ENCODE results near the gene CHST11. TPM values are rescaled to one million over a fixed set of nuclear protein-coding genes. Genes with fewer than 3 reads are reported as not detected.

CHST11 gene
- total and polyA plus RNA-seq, 2 donors from 2014 or later, result 2.0 to 23.3 TPM

DNA sequence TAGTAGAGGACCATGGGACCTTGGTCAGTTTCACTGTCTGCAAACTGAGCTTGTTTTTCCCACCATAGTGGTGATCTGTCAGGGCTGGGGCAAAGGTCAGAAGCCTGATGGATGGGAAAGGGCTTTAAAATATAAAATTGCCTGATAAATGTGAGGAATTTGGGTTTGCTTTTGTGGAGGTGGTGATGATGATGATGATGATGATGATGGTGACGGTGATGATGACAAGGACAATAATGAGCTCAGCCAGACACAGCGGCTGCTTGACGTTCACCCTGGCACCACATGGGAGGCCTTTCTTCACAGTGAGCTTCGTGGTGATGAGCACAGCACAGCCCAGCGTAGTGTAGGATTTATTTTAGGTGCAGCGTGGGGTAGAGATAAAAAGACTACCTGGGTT is 257.6 kb downstream of the CHST11 start:
- no peak overlapping the region for H3K9ac ChIP-seq (ENCODE audit: low read length in 3 of 3)
- no peak for TF ChIP-seq CTCF (IDR thresholded peaks at IDR 0.05; ENCODE audit: borderline replicate concordance, extremely low read depth, insufficient read depth)
- no peaks in the 10 kb centered on the region for H3K27me3 ChIP-seq (ENCODE audit: control insufficient read depth, insufficient read depth, low read length)
- FAIRE-seq, result no peak
- DNase-seq, result no peak
- no peak overlapping the region for H3K27ac ChIP-seq (ENCODE audit: low read depth in 2 of 2, low read length in 2 of 2)
- H3K4me1 ChIP-seq (ENCODE audit: control insufficient read depth in 2 of 3, insufficient read depth in 2 of 3, low read depth in 1 of 3, low read length in 3 of 3), result no peaks in the 10 kb centered on the region
- intact Hi-C loops (cut with DNase I), result no loop called here
- no peaks in the 10 kb centered on the region for H3K36me3 ChIP-seq (ENCODE audit: control insufficient read depth in 2 of 3, insufficient read depth in 3 of 3, low read length in 3 of 3)
- H3K9me3 ChIP-seq (ENCODE audit: control insufficient read depth in 2 of 3, insufficient read depth in 1 of 3, low read length in 3 of 3), result no peaks in the 10 kb centered on the region
- H3K4me3 ChIP-seq (ENCODE audit: low read length in 3 of 3), result no peak overlapping the region

GRCh38 chr12:104716172-104716571 is 259.4 kb downstream of the CHST11 start:
- DNase-seq (no peak), FAIRE-seq (no peak)
- Histone ChIP-seq H3K4me3 (ENCODE audit: low read length in 3 of 3) (no peak overlapping the region), H3K9me3 (ENCODE audit: control insufficient read depth in 2 of 3, insufficient read depth in 1 of 3, low read length in 3 of 3) (no peaks in the 10 kb centered on the region), H3K4me1 (ENCODE audit: control insufficient read depth in 2 of 3, insufficient read depth in 2 of 3, low read depth in 1 of 3, low read length in 3 of 3) (peaks cover 0 to 2% (median 0%) of the 10 kb centered on the region in 3 donors), H3K9ac (ENCODE audit: low read length in 3 of 3) (no peak overlapping the region), H3K27ac (ENCODE audit: low read depth in 2 of 2, low read length in 2 of 2) (no peak overlapping the region), H3K36me3 (ENCODE audit: control insufficient read depth in 2 of 3, insufficient read depth in 3 of 3, low read length in 3 of 3) (no peaks in the 10 kb centered on the region), H3K27me3 (ENCODE audit: control insufficient read depth, insufficient read depth, low read length) (no peaks in the 10 kb centered on the region)
- intact Hi-C loops (cut with DNase I), result no loop called here
- TF ChIP-seq CTCF (IDR thresholded peaks at IDR 0.05; ENCODE audit: borderline replicate concordance, extremely low read depth, insufficient read depth), result no peak

DNA sequence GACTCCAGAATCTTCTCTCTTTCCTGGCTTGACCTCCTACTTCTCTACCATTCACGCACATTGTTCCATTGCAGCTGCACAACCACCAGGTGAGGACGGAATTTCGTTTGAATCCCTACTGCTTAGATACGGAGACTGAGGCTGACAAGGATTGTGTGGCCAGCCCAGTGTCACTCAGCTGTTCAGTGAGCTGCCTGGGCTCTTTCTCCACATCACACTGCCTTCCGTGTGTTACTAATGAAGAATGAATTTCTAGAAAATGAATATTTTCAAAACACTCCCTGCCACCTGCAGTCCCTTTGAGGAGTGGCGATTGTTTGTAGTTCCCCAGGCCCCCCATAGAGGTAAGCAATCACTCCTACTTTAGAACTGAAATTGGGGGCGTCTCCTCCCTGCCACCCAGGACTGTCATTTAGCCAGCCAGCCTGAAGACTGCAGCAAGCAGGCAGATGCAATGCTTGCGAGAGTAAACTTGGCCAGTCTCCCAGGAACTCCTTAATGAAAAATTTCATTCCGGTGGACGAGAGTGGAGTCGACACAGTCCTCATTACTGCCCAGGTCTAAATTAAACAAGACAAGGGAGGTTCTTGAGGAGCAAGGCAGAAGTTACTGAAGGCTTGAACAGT is 261.7 kb downstream of the CHST11 start:
- intact Hi-C loops (cut with DNase I), result no loop called here
- TF ChIP-seq CTCF (IDR thresholded peaks at IDR 0.05; ENCODE audit: borderline replicate concordance, extremely low read depth, insufficient read depth), result no peak
- Histone ChIP-seq H3K4me3 (ENCODE audit: low read length in 3 of 3) (no peak overlapping the region), H3K4me1 (ENCODE audit: control insufficient read depth in 2 of 3, insufficient read depth in 2 of 3, low read depth in 1 of 3, low read length in 3 of 3) (peaks cover 0 to 3% (median 0%) of the 10 kb centered on the region in 3 donors), H3K36me3 (ENCODE audit: control insufficient read depth in 2 of 3, insufficient read depth in 3 of 3, low read length in 3 of 3) (no peaks in the 10 kb centered on the region), H3K27ac (ENCODE audit: low read depth in 2 of 2, low read length in 2 of 2) (no peak overlapping the region), H3K27me3 (ENCODE audit: control insufficient read depth, insufficient read depth, low read length) (no peaks in the 10 kb centered on the region), H3K9me3 (ENCODE audit: control insufficient read depth in 2 of 3, insufficient read depth in 1 of 3, low read length in 3 of 3) (no peaks in the 10 kb centered on the region), H3K9ac (ENCODE audit: low read length in 3 of 3) (no peak overlapping the region)
- FAIRE-seq (no peak), DNase-seq (peak in 1 of 5 donors; percentile 22)
